Calu3 (cell line): ENCODE measurements around the gene TRPM1. TPM values are rescaled to one million over a fixed set of nuclear protein-coding genes. Genes with fewer than 3 reads are reported as not detected.

ENCODE experiments used
- BruUV-seq: library from RNA; stranded (reverse); fragments of 400-500 nt; replicated peaks from 2 replicates; lab custom pipeline; 2021; lab: Mats Ljungman, UMichigan
- CTCF ChIA-PET: fragments of 300-600 bp; sonication (Branson Sonifier 250); formaldehyde crosslinking; loops from one replicate; lab custom pipeline; 2022; ENCODE audit warnings: antibody characterized with exemption; lab: Charles Lee
- DNase-seq: peaks from one replicate; pipeline ENCODE4 v3.0.0; 2022
- H3K27ac Mint-ChIP-seq: one replicate; pipeline ENCODE4 v1.8.0; 2022; ENCODE audit warnings: mixed read lengths; ENCODE audit not compliant: unreplicated experiment
- H3K27me3 Mint-ChIP-seq: one replicate; pipeline ENCODE4 v1.8.0; 2022; ENCODE audit warnings: mixed read lengths; ENCODE audit not compliant: unreplicated experiment
- H3K36me3 Mint-ChIP-seq: one replicate; pipeline ENCODE4 v1.8.0; 2022; ENCODE audit warnings: mild to moderate bottlenecking, moderate library complexity, mixed read lengths; ENCODE audit not compliant: insufficient read depth, unreplicated experiment
- H3K4me1 Mint-ChIP-seq: one replicate; pipeline ENCODE4 v1.8.0; 2022; ENCODE audit warnings: mild to moderate bottlenecking, low read depth, mixed read lengths; ENCODE audit not compliant: unreplicated experiment
- H3K4me3 Mint-ChIP-seq: one replicate; pipeline ENCODE4 v1.8.0; 2022; ENCODE audit warnings: mild to moderate bottlenecking, low read depth, moderate library complexity, mixed read lengths; ENCODE audit not compliant: unreplicated experiment
- H3K9me3 Mint-ChIP-seq: one replicate; pipeline ENCODE4 v1.8.0; 2022; ENCODE audit warnings: low read depth, mixed read lengths; ENCODE audit not compliant: unreplicated experiment
- CTCF ChIP-seq: fragments of 200-600 bp; IDR thresholded peaks from one replicate; pipeline ENCODE4 v1.8.0; 2022; ENCODE audit warnings: antibody characterized with exemption; ENCODE audit not compliant: unreplicated experiment
- intact Hi-C: fragments of 100-400 bp; cut with micrococcal nuclease; formaldehyde crosslinking; loops from one replicate; pipeline ENCODE4 v1.10.0; 2022; ENCODE audit not compliant: unreplicated experiment
- total RNA-seq: library from RNA; stranded (reverse); gene quantifications from 2 replicates; pipeline ENCODE4 v1.2.3, GENCODE V29; 2022

Gene TRPM1
- total RNA-seq, 1 experiment from 2014 or later: not detected

- Mint-ChIP-seq H3K27ac (no peak overlapping the region), H3K27me3 (no peaks in the 10 kb centered on the region), H3K36me3 (no peaks in the 10 kb centered on the region), H3K4me1 (no peaks in the 10 kb centered on the region), H3K9me3 (no peaks in the 10 kb centered on the region), H3K4me3 (no peak overlapping the region)
- BruUV-seq: no TSS peak
- intact Hi-C loops: no loop called here
- TF ChIP-seq CTCF: no peak
- DNase-seq: no peak
- CTCF ChIA-PET: no interaction called here
Observed at GRCh38 chr15:31062911-31063310, 38.6 kb downstream of the TRPM1 start.

GRCh38 chr15:31062310-31062847, 39.1 kb downstream of the TRPM1 start:
- no peaks in the 10 kb centered on the region for H3K36me3 Mint-ChIP-seq
- CTCF ChIA-PET: no interaction called here
- no peak overlapping the region for H3K4me3 Mint-ChIP-seq
- no peak for TF ChIP-seq CTCF
- intact Hi-C loops: no loop called here
- no peaks in the 10 kb centered on the region for H3K9me3 Mint-ChIP-seq
- H3K27me3 Mint-ChIP-seq: no peaks in the 10 kb centered on the region
- BruUV-seq: no TSS peak
- no peak overlapping the region for H3K27ac Mint-ChIP-seq
- DNase-seq: no peak
- no peaks in the 10 kb centered on the region for H3K4me1 Mint-ChIP-seq

- BruUV-seq: no TSS peak
- no peaks in the 10 kb centered on the region for H3K36me3 Mint-ChIP-seq
- H3K4me1 Mint-ChIP-seq: no peaks in the 10 kb centered on the region
- DNase-seq: no peak
- H3K27ac Mint-ChIP-seq: no peak overlapping the region
- no peaks in the 10 kb centered on the region for H3K9me3 Mint-ChIP-seq
- intact Hi-C loops: no loop called here
- no peak for TF ChIP-seq CTCF
- no peak overlapping the region for H3K4me3 Mint-ChIP-seq
- no peaks in the 10 kb centered on the region for H3K27me3 Mint-ChIP-seq
- CTCF ChIA-PET: no interaction called here
Observed at GRCh38 chr15:31060429-31061140, 40.9 kb downstream of the TRPM1 start.

DNA sequence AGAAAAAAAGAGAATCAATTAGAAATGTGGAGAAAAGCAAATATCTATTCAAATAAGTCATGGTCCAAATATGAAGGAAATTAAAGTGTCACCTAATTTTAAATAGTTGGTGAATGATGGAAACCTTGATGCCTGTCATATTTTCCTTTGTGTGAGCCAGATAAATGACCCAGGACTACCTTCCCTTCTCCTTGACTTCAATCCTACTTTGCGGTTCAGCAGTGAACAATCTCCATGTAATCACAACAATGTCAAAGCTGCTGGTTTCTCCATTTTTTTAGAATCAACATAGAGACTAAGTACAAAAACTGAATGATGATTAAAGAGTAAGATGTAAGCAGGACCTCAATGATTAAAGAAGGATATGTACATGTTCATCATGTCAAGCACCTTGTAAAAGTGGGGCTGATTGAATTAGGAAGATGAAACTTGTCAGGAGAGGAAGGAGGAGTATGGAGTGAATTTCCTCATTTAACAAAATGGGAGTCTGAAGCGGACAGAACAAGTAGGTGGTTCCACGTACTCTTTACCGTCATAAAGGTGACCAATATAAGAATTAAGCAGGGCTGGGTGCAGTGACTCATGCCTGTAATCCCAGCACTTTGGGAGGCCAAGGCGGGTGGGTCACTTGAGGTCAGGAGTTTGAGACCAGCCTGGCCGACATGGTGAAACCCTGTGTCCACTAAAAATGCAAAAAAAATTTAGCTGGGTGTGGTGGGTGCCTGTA, 43.1 kb downstream of the TRPM1 start:
- DNase-seq: no peak
- Mint-ChIP-seq H3K27ac (no peak overlapping the region), H3K4me3 (no peak overlapping the region), H3K36me3 (no peaks in the 10 kb centered on the region), H3K4me1 (no peaks in the 10 kb centered on the region), H3K27me3 (no peaks in the 10 kb centered on the region), H3K9me3 (no peaks in the 10 kb centered on the region)
- TF ChIP-seq CTCF: no peak
- BruUV-seq: no TSS peak
- intact Hi-C loops: no loop called here
- CTCF ChIA-PET: no interaction called here
